ENCODE results near the gene CABLES2. TPM values are rescaled to one million over a fixed set of nuclear protein-coding genes. Genes with fewer than 3 reads are reported as not detected.

The CABLES2 gene
- total and polyA plus RNA-seq, 2 donors (not counting 3 experiments of a cell fraction or from before 2014, with no cell fraction given), result 7.8 to 9.9 TPM

GRCh38 chr20:62423326-62423706, 16.2 kb upstream of the CABLES2 start:
- Histone ChIP-seq H4K20me1 (replicated peaks; ENCODE audit: control insufficient read depth, extremely low read depth, insufficient read depth, low read length) (no peaks in the 10 kb centered on the region), H2AFZ (ENCODE audit: low read depth, low read length) (no peak overlapping the region), H3K9me3 (replicated peaks; ENCODE audit: control insufficient read depth, insufficient read depth, low read length) (no peaks in the 10 kb centered on the region), H3K4me3 (replicated peaks in 1 of 3; ENCODE audit: insufficient read depth in 1 of 3, low read depth in 1 of 3, low read length in 3 of 3) (no peak overlapping the region), H3K36me3 (ENCODE audit: control insufficient read depth in 2 of 2, extremely low read depth in 1 of 2, insufficient read depth in 2 of 2, low read length in 2 of 2) (no peaks in the 10 kb centered on the region), H3K9ac (replicated peaks; ENCODE audit: extremely low read depth, insufficient read depth, low read length) (no peak overlapping the region), H3K9me1 (replicated peaks; ENCODE audit: control insufficient read depth, extremely low read depth, insufficient read depth, low read length) (no peaks in the 10 kb centered on the region), H3K4me1 (ENCODE audit: control insufficient read depth, extremely low read depth, insufficient read depth, low read length) (no peaks in the 10 kb centered on the region), H3K4me2 (ENCODE audit: insufficient read depth, low read length) (no peak overlapping the region), H3K27ac (ENCODE audit: insufficient read depth, low read depth, low read length) (no peak overlapping the region), H3K79me2 (ENCODE audit: control insufficient read depth, insufficient read depth, low read length) (no peaks in the 10 kb centered on the region), H3K27me3 (ENCODE audit: control insufficient read depth in 2 of 2, insufficient read depth in 2 of 2, low read length in 2 of 2) (no peaks in the 10 kb centered on the region)
- intact Hi-C loops (cut with micrococcal nuclease) (no loop called here), dilution Hi-C loops (cut with MboI; ENCODE audit: extremely low pct_ligation_motif_present, low sequenced_read_pairs) (no loop called here)
- DNase-seq (ENCODE audit: low read depth, low spot score) (no peak), FAIRE-seq (no peak)
- no TSS peak for BruUV-seq (replicated peaks)
- POLR2A ChIA-PET, result no interaction called here
- CTCF ChIA-PET, result interaction anchor here (1.2 kb wide), 1 partner anchor 13 kb away, joined by 3 read pairs; no protein-coding TSS in a partner anchor
- TF ChIP-seq FOS (IDR thresholded peaks at IDR 0.05; ENCODE audit: borderline replicate concordance, insufficient read depth, low read length) (no peak), CTCF (IDR thresholded peaks at IDR 0.05; ENCODE audit: extremely low read depth in 1 of 2, insufficient read depth in 1 of 2, low read depth in 1 of 2, low read length in 2 of 2) (no peak), POLR2AphosphoS5 (IDR thresholded peaks at IDR 0.05; ENCODE audit: insufficient read depth, low read depth, low read length) (no peak), JUN (IDR thresholded peaks at IDR 0.05; ENCODE audit: borderline replicate concordance, insufficient read depth, insufficient read length, low read depth) (no peak), EZH2 (IDR thresholded peaks at IDR 0.05; ENCODE audit: borderline replicate concordance, low read depth, low read length, severe bottlenecking) (no peak)
